Sigmoid colon (tissue), 7 donors: ENCODE results near the gene CKB. TPM values are rescaled to one million over a fixed set of nuclear protein-coding genes. Genes with fewer than 3 reads are reported as not detected.

ENCODE experiments used
- DNase-seq: peaks from one replicate; pipeline ENCODE4 v3.0.0-alpha.2; 2019
- H3K27ac ChIP-seq, 4 donors: fragments of 200-600 bp; sonication (generic); one replicate each; pipeline ENCODE4 v1.5.1; 2016 to 2019; ENCODE audit warnings: mild to moderate bottlenecking in 1 of 4
- H3K27me3 ChIP-seq, 3 donors: fragments of 200-600 bp; sonication (generic); one replicate each; pipeline ENCODE4 v1.5.1; 2019; ENCODE audit warnings: mild to moderate bottlenecking in 1 of 3
- H3K36me3 ChIP-seq, 4 donors: fragments of 200-600 bp; sonication (generic); one replicate each; pipeline ENCODE4 v1.5.1; 2016 to 2019
- H3K4me1 ChIP-seq, 4 donors: fragments of 200-600 bp; sonication (generic); one replicate each; pipeline ENCODE4 v1.5.1; 2017 to 2019
- H3K4me3 ChIP-seq, 4 donors: fragments of 200-600 bp; sonication (generic); one replicate each; pipeline ENCODE4 v1.5.1; 2017 to 2019; ENCODE audit warnings: mild to moderate bottlenecking in 2 of 4, moderate library complexity in 1 of 4
- H3K9me3 ChIP-seq, 4 donors: fragments of 200-600 bp in 3 of 4; sonication (generic) in 3 of 4; one replicate each; pipeline versions ENCODE4 v1.5.1 to v1.6.1; 2013 to 2019
- CTCF ChIP-seq, 4 experiments: fragments of 450-650 bp in 3 of 4; fragments of 200-600 bp in 1 of 4; IDR thresholded peaks; one replicate each; pipeline ENCODE4 v1.5.1; 2016 to 2019; ENCODE audit warnings: antibody characterized with exemption in 4 of 4, mild to moderate bottlenecking in 3 of 4, moderate library complexity in 2 of 4
- EP300 ChIP-seq, 4 donors: sonication (generic); formaldehyde crosslinking; IDR thresholded peaks; one replicate each; pipeline ENCODE4 v1.6.1; 2017; ENCODE audit warnings: antibody characterized with exemption in 4 of 4
- POLR2A ChIP-seq, 2 donors: fragments of 450-650 bp; IDR thresholded peaks; one replicate each; pipeline ENCODE4 v1.6.1; 2016; ENCODE audit warnings: antibody characterized with exemption in 2 of 2, mild to moderate bottlenecking in 2 of 2, moderate library complexity in 2 of 2
- POLR2AphosphoS5 ChIP-seq, 4 donors: sonication (generic); formaldehyde crosslinking; IDR thresholded peaks; one replicate each; pipeline ENCODE4 v1.6.1; 2017; ENCODE audit warnings: antibody characterized with exemption in 4 of 4
- WGBS, 2 donors: extraction: QIAGEN DNeasy Blood & Tissue Kit; methylation state at CpG; one replicate each; pipeline ENCODE4 v1.1.7; 2013; 5-methylcytosine and 5-hydroxymethylcytosine counted together
- intact Hi-C: fragments of 100-400 bp; cut with DNase I; formaldehyde crosslinking; loops from one replicate; pipeline ENCODE4 v1.15.1; 2023
- polyA plus RNA-seq, 3 donors: library from polyadenylated mRNA; stranded (reverse); fragments of 200-250 nt; gene quantifications; one replicate each; pipeline ENCODE4 v1.2.3, GENCODE V29; 2013
- total RNA-seq, 4 donors: library from RNA; depleted of rRNA; stranded (reverse); fragments of >200 nt; gene quantifications; one replicate each; pipeline ENCODE4 v1.1.0, GENCODE V29; 2016
- donor health status: healthy with polysubstance abuse.
- donor health status: Bipolar disorder and iron deficiency.
- donor health status: healthy.

CKB gene
- total and polyA plus RNA-seq, 7 donors, result 905 to 2,176 (median 1,347) TPM

- Histone ChIP-seq H3K27ac (peak overlapping the region; percentile 87 to 98 (median 95)), H3K9me3 (no peaks in the 10 kb centered on the region), H3K27me3 (no peaks in the 10 kb centered on the region), H3K36me3 (no peaks in the 10 kb centered on the region), H3K4me3 (no peak overlapping the region), H3K4me1 (peaks cover 0 to 93% (median 90%) of the 10 kb centered on the region in 4 donors)
- intact Hi-C loops, result no loop called here
- WGBS, 2 donors, result 91 to 92% methylated on average over 18 of the region's 18 CpGs
- DNase-seq, result no peak
- TF ChIP-seq POLR2AphosphoS5 (IDR thresholded peaks at IDR 0.05) (no peak), CTCF (IDR thresholded peaks at IDR 0.05) (no peak), POLR2A (IDR thresholded peaks at IDR 0.05) (no peak), EP300 (IDR thresholded peaks at IDR 0.05) (no peak)
Observed at GRCh38 chr14:103547941-103548462, 25.4 kb upstream of the CKB start.

GRCh38 chr14:103547455-103547940, 24.9 kb upstream of the CKB start:
- no peaks in the 10 kb centered on the region for H3K9me3 ChIP-seq
- H3K36me3 ChIP-seq, result no peaks in the 10 kb centered on the region
- peak overlapping the region; percentile 55 to 98 (median 91) for H3K27ac ChIP-seq
- H3K4me1 ChIP-seq, result peaks cover 0 to 93% (median 91%) of the 10 kb centered on the region in 4 donors
- no peak for DNase-seq
- WGBS, 2 donors, result 92 to 93% methylated on average over 11 of the region's 11 CpGs
- H3K27me3 ChIP-seq, result no peaks in the 10 kb centered on the region
- TF ChIP-seq CTCF (IDR thresholded peaks at IDR 0.05) (no peak), EP300 (IDR thresholded peaks at IDR 0.05) (no peak), POLR2AphosphoS5 (IDR thresholded peaks at IDR 0.05) (no peak), POLR2A (IDR thresholded peaks at IDR 0.05) (no peak)
- H3K4me3 ChIP-seq, result no peak overlapping the region
- intact Hi-C loops, result no loop called here

GRCh38 chr14:103546652-103547454, 24.2 kb upstream of the CKB start:
- intact Hi-C loops, result loop anchor here (1.0 kb wide), 1 partner anchor 29 kb away; no protein-coding TSS in a partner anchor
- peak overlapping the region; percentile 55 to 98 (median 93) for H3K27ac ChIP-seq
- H3K27me3 ChIP-seq, result no peaks in the 10 kb centered on the region
- peak in 3 of 4 donors; percentile 15 to 51 (median 36) for TF ChIP-seq POLR2AphosphoS5 (IDR thresholded peaks at IDR 0.05)
- no peak for TF ChIP-seq EP300 (IDR thresholded peaks at IDR 0.05)
- TF ChIP-seq CTCF (IDR thresholded peaks at IDR 0.05), result peak; percentile 95 to 97 (median 97)
- TF ChIP-seq POLR2A (IDR thresholded peaks at IDR 0.05), result no peak
- peak; percentile 88 for DNase-seq
- H3K4me3 ChIP-seq, result no peak overlapping the region
- no peaks in the 10 kb centered on the region for H3K9me3 ChIP-seq
- no peaks in the 10 kb centered on the region for H3K36me3 ChIP-seq
- 23 to 32% methylated on average over 21 of the region's 21 CpGs for whole genome bisulfite sequencing, 2 donors
- H3K4me1 ChIP-seq, result peaks cover 0 to 93% (median 91%) of the 10 kb centered on the region in 4 donors

GRCh38 chr14:103545915-103546651, 23.5 kb upstream of the CKB start:
- no peak for TF ChIP-seq POLR2AphosphoS5 (IDR thresholded peaks at IDR 0.05)
- no peak for TF ChIP-seq POLR2A (IDR thresholded peaks at IDR 0.05)
- TF ChIP-seq CTCF (IDR thresholded peaks at IDR 0.05), result no peak
- no peak for TF ChIP-seq EP300 (IDR thresholded peaks at IDR 0.05)
- DNase-seq, result no peak
- intact Hi-C loops, result loop anchor here (1.0 kb wide), 2 partner anchors 28 to 46 kb away; no protein-coding TSS in a partner anchor
- no peaks in the 10 kb centered on the region for H3K27me3 ChIP-seq
- peaks cover 0 to 93% (median 91%) of the 10 kb centered on the region in 4 donors for H3K4me1 ChIP-seq
- peak overlapping the region; percentile 92 to 98 (median 94) for H3K27ac ChIP-seq
- 75 to 86% methylated on average over 27 of the region's 27 CpGs for WGBS, 2 donors
- no peaks in the 10 kb centered on the region for H3K9me3 ChIP-seq
- no peaks in the 10 kb centered on the region for H3K36me3 ChIP-seq
- no peak overlapping the region for H3K4me3 ChIP-seq
